Sigmoid colon (tissue), 4 donors: ENCODE data around the gene HUS1.

ENCODE experiments used
- CTCF ChIP-seq, 4 experiments: fragments of 450-650 bp in 3 of 4; fragments of 200-600 bp in 1 of 4; IDR thresholded peaks; one replicate each; pipeline ENCODE4 v1.5.1; 2016 to 2019; ENCODE audit warnings: antibody characterized with exemption in 4 of 4, mild to moderate bottlenecking in 3 of 4, moderate library complexity in 2 of 4
- EP300 ChIP-seq, 4 donors: sonication (generic); formaldehyde crosslinking; IDR thresholded peaks; one replicate each; pipeline ENCODE4 v1.6.1; 2017; ENCODE audit warnings: antibody characterized with exemption in 4 of 4
- POLR2A ChIP-seq, 2 donors: fragments of 450-650 bp; IDR thresholded peaks; one replicate each; pipeline ENCODE4 v1.6.1; 2016; ENCODE audit warnings: antibody characterized with exemption in 2 of 2, mild to moderate bottlenecking in 2 of 2, moderate library complexity in 2 of 2
- POLR2AphosphoS5 ChIP-seq, 4 donors: sonication (generic); formaldehyde crosslinking; IDR thresholded peaks; one replicate each; pipeline ENCODE4 v1.6.1; 2017; ENCODE audit warnings: antibody characterized with exemption in 4 of 4

- TF ChIP-seq CTCF (IDR thresholded peaks at IDR 0.05) (no peak), POLR2AphosphoS5 (IDR thresholded peaks at IDR 0.05) (no peak), POLR2A (IDR thresholded peaks at IDR 0.05) (no peak), EP300 (IDR thresholded peaks at IDR 0.05) (no peak)
Measured at GRCh38 chr7:47934831-47935230, 44.6 kb downstream of the HUS1 start.
